ENCODE results near the gene SELENOV.

SELENOV gene

GRCh38 chr19:39539518-39540332, 24.8 kb downstream of the SELENOV start, which contains the start of gene EID2:
TSS of gene EID2 (minus strand) at chr19:39540161. CDS start at chr19:39540079, 82 bp downstream.
- H3K27ac ChIP-seq = peak within 1 kb of the TSS; percentile 84
- TF ChIP-seq CTCF (conservative IDR thresholded peaks at IDR 0.05) = peak; percentile 95
- TF ChIP-seq ZFX (IDR thresholded peaks at IDR 0.05) = peak; percentile 93

GRCh38 chr19:39540333-39540673, 25.4 kb downstream of the SELENOV start:
- H3K27ac ChIP-seq = peak overlapping the region; percentile 84; the same call in 1 of the 2 replicates

GRCh38 chr19:39542206-39542605, 27.3 kb downstream of the SELENOV start:
- H3K27ac ChIP-seq = no peak overlapping the region
- no peak for TF ChIP-seq ZFX (IDR thresholded peaks at IDR 0.05)

More at GRCh38 chr19:39540333-39540673, 25.4 kb downstream of the SELENOV start:
- TF ChIP-seq ZFX (IDR thresholded peaks at IDR 0.05) (no peak), CTCF (conservative IDR thresholded peaks at IDR 0.05) (peak; percentile 73)

- TF ChIP-seq ZFX (IDR thresholded peaks at IDR 0.05) (no peak), CTCF (conservative IDR thresholded peaks at IDR 0.05) (no peak)
- H3K27ac ChIP-seq = no peak overlapping the region
Measured at GRCh38 chr19:39543477-39543857, 28.5 kb downstream of the SELENOV start.

GRCh38 chr19:39544226-39544903, 29.4 kb downstream of the SELENOV start:
- no peak overlapping the region for H3K27ac ChIP-seq
- TF ChIP-seq CTCF (conservative IDR thresholded peaks at IDR 0.05) (no peak), ZFX (IDR thresholded peaks at IDR 0.05) (no peak)

- TF ChIP-seq CTCF (conservative IDR thresholded peaks at IDR 0.05) (no peak), ZFX (IDR thresholded peaks at IDR 0.05) (no peak)
- no peak overlapping the region for H3K27ac ChIP-seq
Measured at GRCh38 chr19:39544911-39545310, 30.0 kb downstream of the SELENOV start.

- H3K27ac ChIP-seq = no peak overlapping the region
- TF ChIP-seq CTCF (conservative IDR thresholded peaks at IDR 0.05) = no peak
- no peak for TF ChIP-seq ZFX (IDR thresholded peaks at IDR 0.05)
Measured at GRCh38 chr19:39546599-39546998, 31.7 kb downstream of the SELENOV start.

Measured in C4-2B (cell line).